AG10803 (cell line): ENCODE data around the gene KRTAP3-3.
"Not testable (repeated sequence)": the region's sequence is repeated elsewhere in the genome, so short reads cannot be mapped to it uniquely, and the experiment has no call there.

Experiments
- DNase-seq: peaks from one replicate; pipeline ENCODE4 v3.0.0; 2010; ENCODE audit warnings: low read depth
- H3K4me3 ChIP-seq: 2 replicates; pipeline ENCODE4 v1.5.1; 2011; ENCODE audit warnings: mild to moderate bottlenecking, low read length, control low read depth
- CTCF ChIP-seq: conservative IDR thresholded peaks from 2 replicates; pipeline ENCODE4 v1.5.1; 2011; ENCODE audit warnings: mild to moderate bottlenecking, low read length, control low read depth, inconsistent platforms

KRTAP3-3 gene

GRCh38 chr17:41004397-41004796 is 10.4 kb upstream of the KRTAP3-3 start:
- H3K4me3 ChIP-seq = no peak overlapping the region
- DNase-seq = no peak
- TF ChIP-seq CTCF = no peak

DNA sequence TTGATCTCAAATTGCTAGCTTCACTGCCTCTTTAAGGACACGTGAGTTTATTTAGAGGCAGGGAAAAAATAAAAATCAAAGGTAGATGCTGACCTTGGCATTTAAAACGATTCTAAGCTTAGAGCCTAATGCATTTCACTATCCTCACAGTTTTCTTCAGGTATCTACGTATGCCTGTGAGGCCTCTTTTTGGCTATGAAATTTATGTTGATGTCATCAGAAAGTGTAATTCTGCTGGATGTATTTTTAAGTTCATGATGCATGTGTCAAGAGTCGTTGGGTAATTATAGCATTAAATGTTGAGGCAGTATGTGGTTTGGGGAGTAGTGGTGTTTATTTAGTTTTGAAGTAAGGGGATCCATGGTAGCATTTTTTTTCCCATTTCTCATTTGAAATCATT is 10.0 kb upstream of the KRTAP3-3 start:
- no peak for DNase-seq
- H3K4me3 ChIP-seq = no peak overlapping the region
- no peak for TF ChIP-seq CTCF

GRCh38 chr17:41002814-41003213 is 8.8 kb upstream of the KRTAP3-3 start:
- no peak for DNase-seq
- H3K4me3 ChIP-seq = no peak overlapping the region
- no peak for TF ChIP-seq CTCF

DNA sequence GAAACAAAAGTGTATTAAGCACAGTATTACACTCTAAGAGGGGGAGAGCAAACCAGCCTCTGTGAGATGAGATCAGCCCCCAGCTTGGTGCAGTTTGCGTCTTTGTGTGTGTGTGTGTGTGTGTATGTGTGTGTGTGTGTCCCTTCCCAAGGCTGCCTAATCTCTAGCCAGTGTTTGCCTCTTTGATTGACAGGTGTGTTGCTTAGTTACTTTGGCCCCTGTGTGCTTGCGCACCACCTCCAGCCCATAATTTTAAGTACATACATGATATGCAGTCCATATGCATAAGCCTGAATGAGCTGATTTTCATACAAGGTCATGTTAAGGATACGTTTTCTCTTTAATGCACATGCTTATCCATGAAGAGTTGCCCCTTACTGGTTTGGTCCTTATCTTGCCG is 7.8 kb upstream of the KRTAP3-3 start:
- DNase-seq = no peak
- TF ChIP-seq CTCF = no peak
- no peak overlapping the region for H3K4me3 ChIP-seq

GRCh38 chr17:40999563-40999962 is 5.6 kb upstream of the KRTAP3-3 start, which contains the start of gene KRTAP3-2:
TSS of gene KRTAP3-2 (minus strand) at chr17:40999906. CDS start at chr17:40999853, 53 bp downstream.
- H3K4me3 ChIP-seq, DNase-seq: not testable (repeated sequence)

DNA sequence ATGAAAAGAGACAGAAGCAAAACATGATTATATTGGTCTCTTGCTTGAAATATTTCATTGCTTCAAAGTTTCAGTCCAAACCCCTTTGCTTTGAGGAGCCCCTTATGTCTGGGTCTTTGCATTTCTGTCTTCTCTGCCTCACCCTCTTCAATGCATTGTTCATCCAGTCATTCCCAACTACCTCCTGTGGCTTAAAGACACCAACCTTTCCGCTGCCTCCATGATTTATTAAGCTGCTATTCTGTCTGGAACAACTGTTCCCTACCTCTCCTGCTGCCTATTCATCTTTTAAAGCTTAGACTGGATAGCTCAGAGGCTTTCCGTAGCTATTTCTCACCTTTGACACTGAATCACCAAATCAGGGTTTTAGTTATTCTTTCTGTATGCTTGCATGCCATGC is 3.4 kb upstream of the KRTAP3-3 start:
- no peak for DNase-seq
- TF ChIP-seq CTCF = no peak
- H3K4me3 ChIP-seq = no peak overlapping the region

DNA sequence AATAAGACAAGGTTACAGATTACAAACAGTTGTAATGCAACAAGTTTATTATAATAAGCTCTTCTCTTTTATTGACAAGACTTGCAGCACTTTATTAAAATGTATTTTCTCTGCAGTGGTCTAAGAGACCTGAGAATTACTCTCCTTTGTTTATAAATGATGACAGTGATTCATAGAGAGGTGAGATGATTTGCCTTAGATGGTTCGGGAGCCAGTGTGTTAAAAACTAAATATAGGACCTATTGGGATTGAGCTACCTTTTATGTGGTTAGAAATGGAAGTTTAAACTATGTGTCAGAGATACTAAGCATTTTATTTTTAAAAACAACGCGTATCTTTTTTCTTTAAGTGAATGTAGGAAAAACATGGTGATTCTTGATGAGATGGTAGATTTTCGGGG is 2.9 kb upstream of the KRTAP3-3 start:
- DNase-seq = no peak
- TF ChIP-seq CTCF = no peak

GRCh38 chr17:40995116-40995515 is 1.2 kb upstream of the KRTAP3-3 start:
- no peak for DNase-seq
- H3K4me3 ChIP-seq = no peak overlapping the region
- TF ChIP-seq CTCF = no peak

More for the DNA sequence above, 2.9 kb upstream of the KRTAP3-3 start:
- H3K4me3 ChIP-seq = no peak overlapping the region
